WTC11 (cell line): ENCODE measurements around the gene PRDM5. TPM values are rescaled to one million over a fixed set of nuclear protein-coding genes. Genes with fewer than 3 reads are reported as not detected.

Experiments used
- ATAC-seq: fragments of 200-7000 bp; cut with Tn5 transposase; 2 replicates; pipeline ENCODE4 v1.10.0; 2021; ENCODE audit warnings: mild to moderate bottlenecking, moderate library complexity
- CTCF ChIA-PET: fragments of 300-600 bp; sonication (Branson Sonifier 250); formaldehyde crosslinking; loops from one replicate; lab custom pipeline; 2021; ENCODE audit warnings: antibody characterized with exemption; lab: Charles Lee
- POLR2A ChIA-PET: fragments of 350-600 bp; sonication (Branson Sonifier 250); formaldehyde crosslinking; loops from one replicate; lab custom pipeline; 2021; ENCODE audit warnings: antibody characterized with exemption; lab: Charles Lee
- DNase-seq: peaks from one replicate; pipeline ENCODE4 v3.0.0; 2021; ENCODE audit warnings: low spot score
- H3K27ac Mint-ChIP-seq: 2 replicates; pipeline ENCODE4 v1.8.0; 2021; ENCODE audit warnings: mixed read lengths
- H3K27me3 Mint-ChIP-seq: 2 replicates; pipeline ENCODE4 v1.8.0; 2021; ENCODE audit warnings: low read depth, mild to moderate bottlenecking, moderate library complexity, mixed read lengths
- H3K36me3 Mint-ChIP-seq: 2 replicates; pipeline ENCODE4 v1.8.0; 2021; ENCODE audit warnings: mixed read lengths
- H3K4me1 Mint-ChIP-seq: 2 replicates; pipeline ENCODE4 v1.8.0; 2022; ENCODE audit warnings: mixed read lengths
- H3K4me3 Mint-ChIP-seq: 2 replicates; pipeline ENCODE4 v1.8.0; 2021; ENCODE audit warnings: mild to moderate bottlenecking, moderate library complexity, mixed read lengths
- H3K9me3 Mint-ChIP-seq: 2 replicates; pipeline ENCODE4 v1.8.0; 2021; ENCODE audit warnings: mixed read lengths
- ATF1 ChIP-seq: sonication (generic); formaldehyde crosslinking; IDR thresholded peaks from 2 replicates; pipeline ENCODE4 v1.8.1; 2023; ENCODE audit warnings: mild to moderate bottlenecking, moderate library complexity, missing genetic modification reagents
- CREM ChIP-seq: sonication (generic); formaldehyde crosslinking; IDR thresholded peaks from 2 replicates; pipeline ENCODE4 v1.8.1; 2022; ENCODE audit warnings: mild to moderate bottlenecking, missing genetic modification reagents, moderate library complexity
- CTCF ChIP-seq: fragments of 200-600 bp; IDR thresholded peaks from 2 replicates; pipeline ENCODE4 v1.8.0; 2022; ENCODE audit warnings: antibody characterized with exemption
- HMGA2 ChIP-seq: fragments of 250-450 bp; sonication (Bioruptor Pico); IDR thresholded peaks from 2 replicates; pipeline ENCODE4 v1.4.0; 2021; ENCODE audit warnings: mild to moderate bottlenecking, moderate library complexity
- IRF1 ChIP-seq: sonication (generic); formaldehyde crosslinking; IDR thresholded peaks from 2 replicates; pipeline ENCODE4 v1.8.0; 2023; ENCODE audit warnings: missing genetic modification reagents
- MXD4 ChIP-seq: fragments of 250-450 bp; sonication (Bioruptor Pico); IDR thresholded peaks from 2 replicates; pipeline ENCODE4 v1.8.0; 2021; ENCODE audit warnings: mild to moderate bottlenecking, moderate library complexity, borderline replicate concordance
- NFATC4 ChIP-seq: fragments of 250-450 bp; sonication (Bioruptor Pico); IDR thresholded peaks from 2 replicates; pipeline ENCODE4 v1.9.0; 2021; ENCODE audit warnings: mild to moderate bottlenecking
- NFYB ChIP-seq: sonication (generic); formaldehyde crosslinking; conservative IDR thresholded peaks from 2 replicates; pipeline ENCODE4 v1.8.0; 2022; ENCODE audit warnings: low read depth, missing genetic modification reagents
- NR1H2 ChIP-seq: sonication (generic); formaldehyde crosslinking; IDR thresholded peaks from 2 replicates; pipeline ENCODE4 v1.9.0; 2021; ENCODE audit warnings: mild to moderate bottlenecking, moderate library complexity, missing genetic modification reagents
- NR2C2 ChIP-seq: sonication (generic); formaldehyde crosslinking; IDR thresholded peaks from 2 replicates; pipeline ENCODE4 v1.8.0; 2022; ENCODE audit warnings: mild to moderate bottlenecking, missing genetic modification reagents
- NR3C1 ChIP-seq: sonication (generic); formaldehyde crosslinking; conservative IDR thresholded peaks from 2 replicates; pipeline ENCODE4 v1.8.1; 2023; ENCODE audit warnings: low read depth, mild to moderate bottlenecking, missing genetic modification reagents
- OVOL2 ChIP-seq: fragments of 250-450 bp; sonication (Bioruptor Pico); IDR thresholded peaks from 2 replicates; pipeline ENCODE4 v1.9.0; 2021; ENCODE audit warnings: mild to moderate bottlenecking, borderline replicate concordance
- RELA ChIP-seq: sonication (generic); formaldehyde crosslinking; IDR thresholded peaks from 2 replicates; pipeline ENCODE4 v1.8.1; 2022; ENCODE audit warnings: missing genetic modification reagents, mild to moderate bottlenecking, borderline replicate concordance
- SOX15 ChIP-seq: fragments of 250-450 bp; sonication (Bioruptor Pico); IDR thresholded peaks from 2 replicates; pipeline ENCODE4 v1.9.0; 2021; ENCODE audit warnings: mild to moderate bottlenecking
- TP53 ChIP-seq: sonication (generic); formaldehyde crosslinking; IDR thresholded peaks from 2 replicates; pipeline ENCODE4 v1.8.1; 2023; ENCODE audit warnings: mild to moderate bottlenecking, missing genetic modification reagents
- ZBTB21 ChIP-seq: sonication (generic); formaldehyde crosslinking; IDR thresholded peaks from 2 replicates; pipeline ENCODE4 v1.8.1; 2023; ENCODE audit warnings: mild to moderate bottlenecking, missing genetic modification reagents, borderline replicate concordance
- ZNF138 ChIP-seq: sonication (generic); formaldehyde crosslinking; conservative IDR thresholded peaks from 2 replicates; pipeline ENCODE4 v1.8.1; 2022; ENCODE audit warnings: mild to moderate bottlenecking, moderate library complexity, missing genetic modification reagents
- ZNF219 ChIP-seq: sonication (generic); formaldehyde crosslinking; IDR thresholded peaks from 2 replicates; pipeline ENCODE4 v1.8.0; 2023; ENCODE audit warnings: missing genetic modification reagents, mild to moderate bottlenecking, borderline replicate concordance
- ZNF263 ChIP-seq: sonication (generic); formaldehyde crosslinking; IDR thresholded peaks from 2 replicates; pipeline ENCODE4 v1.8.1; 2022; ENCODE audit warnings: low read depth, mild to moderate bottlenecking, moderate library complexity, missing genetic modification reagents
- ZNF396 ChIP-seq: fragments of 250-450 bp; sonication (Bioruptor Pico); IDR thresholded peaks from 2 replicates; pipeline ENCODE4 v1.8.0; 2021; ENCODE audit warnings: mild to moderate bottlenecking, moderate library complexity, borderline replicate concordance
- ZNF416 ChIP-seq: fragments of 250-450 bp; sonication (Bioruptor Pico); IDR thresholded peaks from 2 replicates; pipeline ENCODE4 v1.9.0; 2021; ENCODE audit warnings: mild to moderate bottlenecking, inconsistent platforms
- total RNA-seq: library from RNA; stranded (reverse); gene quantifications from 3 replicates; pipeline ENCODE4 v1.2.3, GENCODE V29; 2021
- TF ChIP-seq, protein P1 (sequence below): sonication (generic); formaldehyde crosslinking; IDR thresholded peaks from 2 replicates; pipeline ENCODE4 v1.8.0; 2022; ENCODE audit warnings: mild to moderate bottlenecking, missing genetic modification reagents
- TF ChIP-seq, protein P2 (sequence below): sonication (generic); formaldehyde crosslinking; IDR thresholded peaks from 2 replicates; pipeline ENCODE4 v1.8.1; 2022; ENCODE audit warnings: mild to moderate bottlenecking, missing genetic modification reagents, moderate library complexity, borderline replicate concordance

Gene PRDM5
- total RNA-seq, 1 experiment from 2014 or later = 47.0 TPM

DNA sequence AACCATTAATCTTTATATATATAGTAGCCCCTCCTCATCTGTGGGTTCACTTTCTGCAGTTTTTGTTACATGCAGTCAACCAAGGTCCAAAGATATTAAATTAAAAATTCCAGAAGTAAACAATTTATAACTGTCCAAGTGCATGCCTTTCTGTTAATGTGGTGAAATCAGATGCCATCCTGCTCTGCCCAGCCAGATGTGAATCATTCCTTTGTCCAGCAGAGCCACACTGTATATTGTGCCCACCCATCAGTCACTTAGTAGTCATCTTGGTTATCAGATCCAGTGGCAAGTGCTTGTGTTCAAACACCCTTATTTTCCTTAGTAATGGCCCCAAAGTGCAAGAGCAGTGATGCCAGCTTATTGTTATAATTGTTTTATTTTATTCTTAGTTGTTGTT lies 17.2 kb upstream of the PRDM5 start (continued):
- TF ChIP-seq OVOL2 (CRISPR knock-in tag) (no peak), ZNF219 (CRISPR knock-in tag) (no peak)
- TF ChIP-seq, all 79 proteins: peak for 0

DNA sequence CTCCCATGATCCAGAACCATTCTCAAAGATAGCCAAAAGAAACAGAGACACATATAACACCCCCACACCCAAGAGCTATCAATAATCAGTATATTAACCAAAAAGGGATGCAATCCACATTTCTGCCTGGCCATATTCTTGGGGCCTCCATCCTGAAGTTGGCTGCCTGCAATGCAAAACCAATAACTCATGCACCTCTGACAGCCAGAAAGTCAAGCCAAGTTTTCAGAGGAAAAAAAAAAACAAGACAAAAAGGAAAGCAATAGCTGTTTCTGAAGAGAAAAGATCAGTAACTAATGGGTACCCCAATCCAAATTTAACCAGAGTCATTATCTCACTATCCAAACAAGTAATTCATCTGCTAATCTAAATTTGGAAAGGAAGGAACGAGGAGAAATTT lies 7.3 kb upstream of the PRDM5 start:
- CTCF ChIA-PET = no interaction called here
- no peaks in the 10 kb centered on the region for H3K4me1 Mint-ChIP-seq
- POLR2A ChIA-PET = no interaction called here
- ATAC-seq (no peak), DNase-seq (no peak)
- H3K27ac Mint-ChIP-seq = no peak overlapping the region
- no peak overlapping the region for H3K4me3 Mint-ChIP-seq
- peaks cover 12% of the 10 kb centered on the region for H3K9me3 Mint-ChIP-seq
- TF ChIP-seq, protein P1, sequence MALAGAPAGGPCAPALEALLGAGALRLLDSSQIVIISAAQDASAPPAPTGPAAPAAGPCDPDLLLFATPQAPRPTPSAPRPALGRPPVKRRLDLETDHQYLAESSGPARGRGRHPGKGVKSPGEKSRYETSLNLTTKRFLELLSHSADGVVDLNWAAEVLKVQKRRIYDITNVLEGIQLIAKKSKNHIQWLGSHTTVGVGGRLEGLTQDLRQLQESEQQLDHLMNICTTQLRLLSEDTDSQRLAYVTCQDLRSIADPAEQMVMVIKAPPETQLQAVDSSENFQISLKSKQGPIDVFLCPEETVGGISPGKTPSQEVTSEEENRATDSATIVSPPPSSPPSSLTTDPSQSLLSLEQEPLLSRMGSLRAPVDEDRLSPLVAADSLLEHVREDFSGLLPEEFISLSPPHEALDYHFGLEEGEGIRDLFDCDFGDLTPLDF (CRISPR knock-in tag) = no peak
- TF ChIP-seq NFATC4 (CRISPR knock-in tag) (no peak), CREM (CRISPR knock-in tag) (no peak), NR1H2 (CRISPR knock-in tag) (no peak), CTCF (no peak), ZBTB21 (CRISPR knock-in tag) (no peak), IRF1 (CRISPR knock-in tag) (no peak)
- TF ChIP-seq, protein P2, sequence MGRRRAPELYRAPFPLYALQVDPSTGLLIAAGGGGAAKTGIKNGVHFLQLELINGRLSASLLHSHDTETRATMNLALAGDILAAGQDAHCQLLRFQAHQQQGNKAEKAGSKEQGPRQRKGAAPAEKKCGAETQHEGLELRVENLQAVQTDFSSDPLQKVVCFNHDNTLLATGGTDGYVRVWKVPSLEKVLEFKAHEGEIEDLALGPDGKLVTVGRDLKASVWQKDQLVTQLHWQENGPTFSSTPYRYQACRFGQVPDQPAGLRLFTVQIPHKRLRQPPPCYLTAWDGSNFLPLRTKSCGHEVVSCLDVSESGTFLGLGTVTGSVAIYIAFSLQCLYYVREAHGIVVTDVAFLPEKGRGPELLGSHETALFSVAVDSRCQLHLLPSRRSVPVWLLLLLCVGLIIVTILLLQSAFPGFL (CRISPR knock-in tag) = no peak
- H3K27me3 Mint-ChIP-seq = no peaks in the 10 kb centered on the region
- no peaks in the 10 kb centered on the region for H3K36me3 Mint-ChIP-seq

DNA sequence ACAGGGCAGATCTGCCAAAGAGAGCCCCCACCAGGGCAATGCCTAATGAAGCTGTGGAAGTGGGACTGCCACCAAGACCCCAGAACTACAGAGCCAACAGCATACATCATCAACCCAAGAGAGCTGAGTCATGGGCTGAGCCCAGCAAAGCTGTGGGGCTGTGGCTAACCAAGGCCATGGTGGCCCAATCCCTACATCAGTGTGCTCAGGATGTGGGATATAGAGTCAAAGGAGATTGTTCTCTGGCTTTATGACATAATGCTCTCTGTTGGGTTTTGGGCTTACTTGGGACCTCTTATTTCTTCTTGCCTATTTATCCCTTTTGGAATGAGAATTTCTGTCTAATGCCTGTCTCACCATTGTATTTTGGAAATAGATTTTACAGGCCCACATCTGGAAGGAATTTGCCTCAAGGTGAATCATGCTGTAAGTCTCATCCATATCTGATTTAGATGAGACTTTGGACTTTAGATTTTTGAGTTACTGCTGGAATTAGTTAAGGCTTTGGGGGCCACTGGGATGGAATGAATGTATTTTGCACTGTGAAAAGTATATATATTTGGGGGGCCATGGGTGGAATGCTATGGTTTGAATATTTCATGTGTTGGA lies 5.4 kb upstream of the PRDM5 start:
- Mint-ChIP-seq H3K9me3 (peaks cover 12% of the 10 kb centered on the region), H3K4me3 (no peak overlapping the region)
- TF ChIP-seq NR3C1 (CRISPR knock-in tag) (no peak), TP53 (CRISPR knock-in tag) (no peak), MXD4 (CRISPR knock-in tag) (no peak), ATF1 (no peak), ZNF263 (no peak), ZNF416 (CRISPR knock-in tag) (no peak), ZNF396 (no peak), NFYB (CRISPR knock-in tag) (no peak), SOX15 (CRISPR knock-in tag) (no peak), RELA (CRISPR knock-in tag) (no peak), NR1H2 (CRISPR knock-in tag) (no peak), ZNF138 (CRISPR knock-in tag) (no peak), NR2C2 (no peak), HMGA2 (CRISPR knock-in tag) (no peak)
- TF ChIP-seq, all 79 proteins: peak for 0
- no peak overlapping the region for H3K27ac Mint-ChIP-seq
- peaks cover 16% of the 10 kb centered on the region for H3K4me1 Mint-ChIP-seq
- no peaks in the 10 kb centered on the region for H3K27me3 Mint-ChIP-seq
- DNase-seq (no peak), ATAC-seq (no peak)
- H3K36me3 Mint-ChIP-seq = no peaks in the 10 kb centered on the region
- POLR2A ChIA-PET = no interaction called here
- CTCF ChIA-PET = no interaction called here
